Stimulated activated naive CD4-positive, alpha-beta T cell treated with Interleukin-2 at 50 U/mL for 16 hours (primary cell): ENCODE measurements around the gene CCL22.
"Not testable (repeated sequence)": the region's sequence is repeated elsewhere in the genome, so short reads cannot be mapped to it uniquely, and the experiment has no call there.

Experiments
- DNase-seq: peaks from one replicate; lab custom pipeline; 2025; lab: John Stamatoyannopoulos, UW

Gene CCL22

DNA sequence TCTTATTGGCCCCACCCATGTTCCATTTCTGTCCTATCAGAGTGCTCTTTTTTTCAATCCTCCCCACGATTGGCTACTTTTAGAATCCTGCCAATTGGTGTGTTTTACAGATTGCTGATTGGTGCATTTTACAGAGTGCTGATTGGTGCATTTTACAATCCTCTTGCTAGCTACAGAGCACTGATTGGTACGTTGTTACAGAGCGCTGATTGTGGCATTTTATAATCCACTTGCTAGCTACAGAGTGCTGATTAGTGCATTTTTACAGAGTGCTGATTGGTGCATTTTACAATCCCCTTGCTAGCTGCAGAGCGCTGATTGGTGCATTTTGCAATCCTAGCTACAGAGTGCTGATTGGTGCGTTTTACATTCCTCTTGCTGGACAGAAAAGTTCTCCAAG, 36.4 kb downstream of the CCL22 start:
- no peak for DNase-seq

DNA sequence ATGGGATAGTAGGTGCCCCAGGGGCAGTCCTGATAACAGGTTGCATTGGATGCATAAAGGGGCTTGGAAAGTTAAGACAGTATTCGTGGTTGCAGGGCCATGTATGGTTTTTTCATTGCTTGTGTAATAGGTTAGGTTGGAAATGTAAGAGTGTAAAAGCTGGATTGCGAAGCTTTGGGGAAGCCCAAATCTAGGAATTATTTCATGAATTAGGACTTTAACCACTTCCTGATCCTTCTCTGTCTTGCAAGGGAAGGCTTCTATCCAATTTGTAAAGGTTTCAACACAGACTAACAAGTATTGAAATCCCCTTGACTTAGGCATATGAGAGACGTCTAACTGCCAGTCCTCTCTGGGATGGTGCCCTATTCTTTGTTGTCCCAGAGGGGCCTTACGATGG, 38.2 kb downstream of the CCL22 start:
- no peak for DNase-seq

DNA sequence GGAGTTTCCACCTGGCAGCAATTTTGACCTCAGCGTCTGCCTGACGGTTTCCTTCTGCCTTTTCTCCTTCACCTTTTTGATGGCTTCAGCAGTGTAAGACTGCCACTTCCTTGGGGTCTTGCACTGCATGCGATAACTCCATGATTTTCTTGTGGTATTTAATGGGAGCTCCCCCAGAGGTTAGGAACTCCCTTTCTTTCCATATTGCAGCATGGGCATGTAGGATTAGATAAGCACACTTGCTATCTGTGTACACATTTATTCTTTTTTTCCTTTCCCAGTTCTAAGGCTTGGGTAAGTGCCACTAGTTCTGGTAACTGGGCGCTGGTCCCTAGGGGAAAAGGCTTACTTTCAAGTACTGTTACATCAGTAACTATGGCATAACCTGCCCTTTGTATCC, 38.9 kb downstream of the CCL22 start:
- not testable (repeated sequence) for DNase-seq

DNA sequence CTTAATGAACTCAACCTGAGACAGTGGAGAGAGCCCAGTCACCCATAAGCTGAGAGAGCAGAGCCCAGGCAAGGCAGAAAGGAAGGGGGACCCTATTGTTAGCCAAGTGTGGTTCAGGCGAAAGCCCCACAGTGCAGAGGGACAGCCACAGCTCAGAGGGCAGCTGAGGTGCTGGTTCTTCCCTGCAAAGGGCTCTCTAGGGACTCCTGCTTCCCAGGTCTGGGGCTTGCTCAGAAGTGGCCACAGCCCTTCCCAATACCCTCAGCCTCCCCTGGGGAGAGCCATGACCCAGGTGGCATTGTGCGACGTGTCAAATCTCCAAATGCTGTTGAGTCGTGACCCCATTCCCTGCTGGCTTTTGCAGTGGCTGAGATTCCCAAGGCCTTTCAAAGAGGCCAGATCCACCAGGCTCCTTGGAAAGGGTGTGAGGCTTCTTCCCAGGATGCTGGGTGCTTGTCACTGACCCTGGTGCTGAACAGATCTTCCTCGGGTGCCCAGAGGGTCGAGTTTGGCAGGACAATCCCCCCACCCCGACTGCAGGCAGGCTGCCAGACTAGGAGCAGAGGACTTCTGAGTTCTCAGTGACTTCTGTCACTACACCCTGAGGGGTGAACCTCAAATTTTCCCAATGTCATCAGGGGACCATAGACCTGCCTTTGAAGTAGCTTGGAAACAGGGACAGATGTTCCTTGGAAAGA, 43.5 kb downstream of the CCL22 start:
- no peak for DNase-seq

DNA sequence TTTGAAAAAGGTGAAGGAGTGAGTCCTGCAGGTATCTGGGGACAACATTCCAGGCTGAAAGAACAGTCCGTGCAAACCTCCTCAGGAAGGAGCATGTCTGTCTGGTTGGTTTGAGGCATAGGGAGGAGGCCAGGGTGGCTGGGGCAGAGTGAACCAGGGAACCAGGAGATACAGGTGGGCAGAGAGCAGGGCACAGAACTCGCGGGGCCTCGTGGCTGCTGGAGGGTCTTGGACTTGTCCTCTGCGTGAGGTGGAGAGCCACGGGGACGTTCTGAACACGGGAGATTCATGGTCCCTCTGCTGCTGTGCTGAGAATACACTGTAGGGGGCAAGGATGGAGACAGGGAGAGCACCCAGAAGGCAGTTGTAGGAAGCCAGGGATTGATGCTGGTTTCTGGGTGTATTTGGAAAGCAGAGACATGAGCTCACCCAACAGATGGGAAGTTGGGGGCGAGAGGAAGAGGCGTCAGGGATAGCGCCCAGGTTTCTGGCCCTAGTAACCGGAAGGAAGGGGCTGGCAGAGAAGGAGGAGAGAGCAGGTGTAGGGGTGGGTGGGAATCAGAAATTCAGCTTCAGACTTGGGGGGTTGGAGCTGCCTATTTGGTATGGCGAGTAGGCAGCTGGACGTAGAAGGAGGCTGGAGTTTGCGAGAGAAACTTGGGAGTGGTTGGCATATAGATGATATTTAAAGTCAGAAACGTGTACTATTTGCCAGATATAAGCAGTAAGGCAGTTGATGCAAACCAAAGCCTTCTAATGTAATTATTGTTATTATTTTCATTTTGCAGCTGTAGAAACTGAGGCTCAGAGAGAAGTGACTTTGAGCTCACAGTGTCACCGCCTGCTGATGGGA, 45.6 kb downstream of the CCL22 start, which contains the start of gene CCL17:
Gene CCL17, plus strand, starts transcription at position 803 of the 853 bp plus-strand sequence. CDS start 9,166 bp downstream, outside the sequence.
- no peak for DNase-seq

DNA sequence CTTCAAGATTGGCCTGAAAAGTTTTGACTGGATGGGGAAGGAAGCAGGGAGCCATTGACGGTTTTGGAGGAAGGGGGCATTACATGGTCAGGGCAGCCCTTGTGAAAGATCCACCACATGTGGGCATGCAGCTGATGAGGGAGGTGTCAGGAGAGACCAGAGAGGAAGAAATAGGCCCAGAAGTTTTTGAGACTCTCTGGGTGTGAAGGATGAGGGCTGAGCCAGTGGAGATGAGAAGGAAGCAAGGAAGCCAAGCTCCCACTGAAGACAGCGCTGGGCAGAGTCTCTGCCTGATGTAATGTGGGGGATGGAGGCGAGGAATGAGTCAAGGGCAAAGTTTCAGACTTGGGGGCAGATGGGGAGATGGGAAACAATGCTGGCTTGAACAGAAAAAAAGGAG, 46.5 kb downstream of the CCL22 start:
- DNase-seq, result no peak

- DNase-seq, result no peak
Observed at GRCh38 chr16:57406881-57407280, 48.3 kb downstream of the CCL22 start.

- no peak for DNase-seq
Observed at GRCh38 chr16:57407521-57408353, 49.2 kb downstream of the CCL22 start.

- no peak for DNase-seq
Observed at GRCh38 chr16:57409065-57409464, 50.5 kb downstream of the CCL22 start.

DNA sequence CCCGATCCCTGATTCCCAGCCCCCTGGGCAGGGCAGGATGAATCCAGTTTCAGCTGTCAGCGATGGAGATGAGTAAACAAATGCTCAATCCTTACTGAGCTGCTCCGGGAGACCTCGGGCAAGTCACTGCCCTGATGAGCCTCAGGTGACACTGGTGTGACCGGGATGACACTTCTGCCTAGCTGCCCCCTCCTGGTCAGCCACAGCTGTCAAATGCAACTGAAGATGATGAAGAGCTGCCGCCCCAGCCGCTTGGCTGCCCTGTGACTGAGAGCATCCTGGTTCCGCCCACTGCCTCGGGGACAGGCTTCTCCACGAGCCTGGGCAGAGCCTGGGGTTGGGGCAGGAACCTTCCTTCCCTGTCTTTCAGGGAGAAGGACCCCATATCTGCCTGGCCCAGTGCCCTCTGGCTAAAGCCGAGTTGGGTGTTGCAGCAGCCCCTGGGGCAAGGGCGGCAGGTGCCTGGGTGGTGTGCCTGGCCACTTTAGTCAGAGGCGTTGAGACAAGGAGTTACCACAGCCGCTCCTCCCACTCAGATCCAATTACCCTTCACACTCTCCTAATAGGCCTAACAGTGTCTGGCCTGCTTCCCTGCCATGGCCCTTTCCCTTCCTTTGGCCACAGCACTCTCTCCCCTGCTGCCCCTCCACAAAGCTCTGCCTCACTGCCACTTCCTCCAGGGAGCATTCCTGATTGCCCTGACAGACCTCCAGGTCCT, 51.4 kb downstream of the CCL22 start:
- no peak for DNase-seq

DNA sequence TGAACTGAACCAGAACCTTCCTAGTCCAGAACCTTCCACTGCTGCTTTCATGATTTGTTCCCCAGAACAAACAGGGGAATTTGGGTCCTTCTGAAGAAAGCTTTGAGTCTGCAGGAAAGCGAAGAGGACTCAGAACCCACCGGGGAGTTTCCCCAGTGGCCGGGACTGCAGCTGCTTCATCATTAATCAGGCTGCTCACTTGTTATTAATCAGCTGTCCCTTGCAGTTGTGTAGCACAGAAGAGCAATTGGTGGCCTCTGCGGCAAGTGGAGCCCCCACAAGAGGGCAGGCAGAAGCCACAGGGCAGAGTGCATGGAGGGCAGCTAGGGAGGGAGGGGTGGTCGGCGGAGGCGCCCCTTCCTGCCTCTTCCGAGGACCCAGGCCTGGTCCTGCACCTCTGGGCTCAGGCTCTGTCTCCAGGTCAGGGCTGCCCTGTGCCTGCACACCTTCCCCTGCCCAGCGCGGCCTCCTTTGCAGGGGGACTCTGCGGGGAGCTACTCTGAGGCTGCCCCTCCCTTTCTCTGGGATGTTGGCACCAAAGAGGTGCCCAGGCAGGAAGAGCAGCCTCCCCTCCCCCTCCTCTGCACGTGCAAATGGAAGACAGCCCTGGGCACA, 52.9 kb downstream of the CCL22 start:
- no peak for DNase-seq

GRCh38 chr16:57412584-57412983, 54.0 kb downstream of the CCL22 start:
- DNase-seq, result no peak

DNA sequence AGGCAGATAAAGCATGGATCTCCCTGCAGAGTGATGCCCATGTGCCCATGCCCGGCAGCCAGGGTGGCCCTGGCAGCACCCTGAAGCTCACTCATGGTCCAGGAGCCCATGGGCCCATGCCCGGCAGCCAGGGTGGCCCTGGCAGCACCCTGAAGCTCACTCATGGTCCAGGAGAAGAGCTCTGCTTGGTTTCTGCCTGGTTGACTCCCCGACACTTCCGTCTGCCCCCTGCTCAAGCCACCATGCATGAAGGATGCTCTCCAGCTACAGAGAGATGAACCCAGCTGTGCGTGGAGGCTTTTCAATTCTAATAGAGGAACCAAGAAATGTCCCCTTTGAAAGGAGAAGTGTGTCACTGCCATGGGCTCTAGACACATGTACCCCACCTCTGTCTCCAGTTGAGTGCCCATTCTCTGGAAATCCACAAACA, 54.7 kb downstream of the CCL22 start:
- no peak for DNase-seq

- DNase-seq, result no peak
Observed at GRCh38 chr16:57413733-57414132, 55.1 kb downstream of the CCL22 start.
